MG63 (cell line): ENCODE data around the gene PPP1R11. TPM values are rescaled to one million over a fixed set of nuclear protein-coding genes. Genes with fewer than 3 reads are reported as not detected.
A peak's percentile ranks its signal among the peaks of the same experiment; 100 is the strongest.

Experiments used
- DNase-seq: peaks from one replicate; pipeline ENCODE4 v3.0.0-alpha.2; 2020
- H3K27me3 ChIP-seq: fragments of 250-450 bp; sonication (Bioruptor Pico); 2 replicates; pipeline ENCODE4 v1.5.1; 2020; ENCODE audit warnings: mild to moderate bottlenecking, moderate library complexity
- H3K36me3 ChIP-seq: fragments of 250-450 bp; sonication (Bioruptor Pico); 2 replicates; pipeline ENCODE4 v1.5.1; 2020; ENCODE audit warnings: mild to moderate bottlenecking, moderate library complexity
- H3K4me3 ChIP-seq: fragments of 250-450 bp; sonication (Bioruptor Pico); 2 replicates; pipeline ENCODE4 v1.5.1; 2020; ENCODE audit warnings: mild to moderate bottlenecking, moderate library complexity
- H3K9me3 ChIP-seq: fragments of 250-450 bp; sonication (Bioruptor Pico); 2 replicates; pipeline ENCODE4 v1.5.1; 2020; ENCODE audit warnings: mild to moderate bottlenecking, moderate library complexity
- total RNA-seq: library from RNA; depleted of rRNA; stranded (reverse); fragments of >200 nt; shearing (Covaris generic); gene quantifications from 2 replicates; pipeline ENCODE4 v1.2.3, GENCODE V29; 2014; ENCODE audit warnings: low replicate concordance

The PPP1R11 gene
- total RNA-seq, 1 experiment from 2014 or later: 47.2 TPM

GRCh38 chr6:30075094-30075789, 8.2 kb downstream of the PPP1R11 start, which contains the start of gene RNF39:
RNF39 (minus strand) TSS chr6:30075769; CDS start chr6:30075585, 184 bp downstream.
- DNase-seq: no peak
- H3K27me3 ChIP-seq: no peaks in the 10 kb centered on the region
- no peaks in the 10 kb centered on the region for H3K9me3 ChIP-seq

GRCh38 chr6:30075790-30076732, 9.1 kb downstream of the PPP1R11 start:
- DNase-seq: no peak
- H3K4me3 ChIP-seq: no peak overlapping the region
- no peaks in the 10 kb centered on the region for H3K9me3 ChIP-seq
- no peaks in the 10 kb centered on the region for H3K36me3 ChIP-seq
- H3K27me3 ChIP-seq: no peaks in the 10 kb centered on the region

More at GRCh38 chr6:30075094-30075789, 8.2 kb downstream of the PPP1R11 start, which contains the start of gene RNF39:
- no peaks in the 10 kb centered on the region for H3K36me3 ChIP-seq
- no peak within 1 kb of the TSS for H3K4me3 ChIP-seq

- Histone ChIP-seq H3K4me3 (no peak overlapping the region), H3K27me3 (no peaks in the 10 kb centered on the region), H3K36me3 (no peaks in the 10 kb centered on the region), H3K9me3 (no peaks in the 10 kb centered on the region)
- DNase-seq: no peak
These were observed 10.2 kb downstream of the PPP1R11 start for GRCh38 chr6:30077218-30077617.

- Histone ChIP-seq H3K36me3 (no peaks in the 10 kb centered on the region), H3K9me3 (no peaks in the 10 kb centered on the region), H3K27me3 (no peaks in the 10 kb centered on the region), H3K4me3 (no peak overlapping the region)
- no peak for DNase-seq
These were observed 20.9 kb downstream of the PPP1R11 start for GRCh38 chr6:30087876-30088275.

GRCh38 chr6:30091577-30092381, 24.8 kb downstream of the PPP1R11 start:
- peak; percentile 84 for DNase-seq
- H3K27me3 ChIP-seq: no peaks in the 10 kb centered on the region
- H3K36me3 ChIP-seq: no peaks in the 10 kb centered on the region
- no peaks in the 10 kb centered on the region for H3K9me3 ChIP-seq
- no peak overlapping the region for H3K4me3 ChIP-seq

- Histone ChIP-seq H3K9me3 (no peaks in the 10 kb centered on the region), H3K27me3 (no peaks in the 10 kb centered on the region), H3K4me3 (no peak overlapping the region), H3K36me3 (no peaks in the 10 kb centered on the region)
- DNase-seq: no peak
These were observed 26.0 kb downstream of the PPP1R11 start for GRCh38 chr6:30092852-30093543.

- H3K9me3 ChIP-seq: no peaks in the 10 kb centered on the region
- no peaks in the 10 kb centered on the region for H3K27me3 ChIP-seq
- DNase-seq: no peak
These were observed 27.1 kb downstream of the PPP1R11 start for GRCh38 chr6:30093951-30094661.

GRCh38 chr6:30096829-30097228, 29.8 kb downstream of the PPP1R11 start:
- Histone ChIP-seq H3K4me3 (no peak overlapping the region), H3K27me3 (peaks cover 2% of the 10 kb centered on the region; the same call in 1 of the 2 replicates), H3K36me3 (no peaks in the 10 kb centered on the region), H3K9me3 (no peaks in the 10 kb centered on the region)
- DNase-seq: no peak

More at GRCh38 chr6:30093951-30094661, 27.1 kb downstream of the PPP1R11 start:
- H3K36me3 ChIP-seq: no peaks in the 10 kb centered on the region
- H3K4me3 ChIP-seq: no peak overlapping the region

- H3K4me3 ChIP-seq: no peak overlapping the region
- H3K27me3 ChIP-seq: peaks cover 2% of the 10 kb centered on the region; the same call in 1 of the 2 replicates
- no peaks in the 10 kb centered on the region for H3K9me3 ChIP-seq
- DNase-seq: no peak
- H3K36me3 ChIP-seq: no peaks in the 10 kb centered on the region
These were observed 31.1 kb downstream of the PPP1R11 start for GRCh38 chr6:30097902-30098768.

- Histone ChIP-seq H3K27me3 (peaks cover 2% of the 10 kb centered on the region; the same call in 1 of the 2 replicates), H3K4me3 (no peak overlapping the region), H3K36me3 (no peaks in the 10 kb centered on the region), H3K9me3 (no peaks in the 10 kb centered on the region)
- DNase-seq: no peak
These were observed 33.2 kb downstream of the PPP1R11 start for GRCh38 chr6:30100154-30100553.

GRCh38 chr6:30100585-30101443, 33.8 kb downstream of the PPP1R11 start:
- Histone ChIP-seq H3K36me3 (no peaks in the 10 kb centered on the region), H3K4me3 (no peak overlapping the region), H3K27me3 (peaks cover 2% of the 10 kb centered on the region; the same call in 1 of the 2 replicates), H3K9me3 (no peaks in the 10 kb centered on the region)
- no peak for DNase-seq

- peaks cover 2% of the 10 kb centered on the region; the same call in 1 of the 2 replicates for H3K27me3 ChIP-seq
- DNase-seq: peak; percentile 85
- H3K36me3 ChIP-seq: no peaks in the 10 kb centered on the region
- peak overlapping the region; percentile 40 for H3K4me3 ChIP-seq
- no peaks in the 10 kb centered on the region for H3K9me3 ChIP-seq
These were observed 34.7 kb downstream of the PPP1R11 start for GRCh38 chr6:30101444-30102413.
